ENCODE data around the gene G6PC1. TPM values are rescaled to one million over a fixed set of nuclear protein-coding genes. Genes with fewer than 3 reads are reported as not detected.

The G6PC1 gene
- total and polyA plus RNA-seq, 2 of the 13 experiments (the other 11 are each of a cell fraction or from before 2014, with no cell fraction given): 1.7 to 37.9 TPM

- TF ChIP-seq SYNCRIP (IDR thresholded peaks at IDR 0.05; ENCODE audit: insufficient read depth, low read depth, low read length) (no peak), KLF9 (CRISPR knock-in tag; IDR thresholded peaks at IDR 0.05; ENCODE audit: low read depth) (no peak), TCF7L2 (IDR thresholded peaks at IDR 0.05; ENCODE audit: low read depth, low read length) (no peak), RFXAP (CRISPR knock-in tag; IDR thresholded peaks at IDR 0.05; ENCODE audit: borderline replicate concordance) (0 out of 2 replicates have a peak, but pooled peaks have one; percentile 19), SIX4 (CRISPR knock-in tag; IDR thresholded peaks at IDR 0.05) (no peak), NFYC (CRISPR knock-in tag; IDR thresholded peaks at IDR 0.05) (no peak), SKI (IDR thresholded peaks at IDR 0.05; ENCODE audit: partially characterized antibody) (peak; percentile 59), ZSCAN30 (CRISPR knock-in tag; IDR thresholded peaks at IDR 0.05) (no peak), DR1 (CRISPR knock-in tag; IDR thresholded peaks at IDR 0.05) (no peak), ZNF207 (IDR thresholded peaks at IDR 0.05; ENCODE audit: borderline replicate concordance) (no peak), BORCS8-MEF2B (CRISPR knock-in tag; IDR thresholded peaks at IDR 0.05) (no peak), ZNF792 (CRISPR knock-in tag; IDR thresholded peaks at IDR 0.05) (peak; percentile 57; the same call in 1 of the 2 replicates), SMYD3 (CRISPR knock-in tag; IDR thresholded peaks at IDR 0.05) (no peak), THAP11 (CRISPR knock-in tag; IDR thresholded peaks at IDR 0.05) (peak; percentile 71), CENPT (CRISPR knock-in tag; IDR thresholded peaks at IDR 0.05; ENCODE audit: low read depth) (no peak), NR2C2 (CRISPR knock-in tag; IDR thresholded peaks at IDR 0.05; ENCODE audit: borderline replicate concordance) (peak; percentile 58; the same call in 1 of the 2 replicates), ZKSCAN8 (CRISPR knock-in tag; IDR thresholded peaks at IDR 0.05; ENCODE audit: borderline replicate concordance) (peak; percentile 76; the same call in 1 of the 2 replicates), MATR3 (CRISPR knock-in tag; IDR thresholded peaks at IDR 0.05) (no peak), GMEB1 (CRISPR knock-in tag; IDR thresholded peaks at IDR 0.05; ENCODE audit: borderline replicate concordance) (peak; percentile 52; the same call in 1 of the 2 replicates), TEF (CRISPR knock-in tag; IDR thresholded peaks at IDR 0.05) (no peak)
- TF ChIP-seq, protein P1, sequence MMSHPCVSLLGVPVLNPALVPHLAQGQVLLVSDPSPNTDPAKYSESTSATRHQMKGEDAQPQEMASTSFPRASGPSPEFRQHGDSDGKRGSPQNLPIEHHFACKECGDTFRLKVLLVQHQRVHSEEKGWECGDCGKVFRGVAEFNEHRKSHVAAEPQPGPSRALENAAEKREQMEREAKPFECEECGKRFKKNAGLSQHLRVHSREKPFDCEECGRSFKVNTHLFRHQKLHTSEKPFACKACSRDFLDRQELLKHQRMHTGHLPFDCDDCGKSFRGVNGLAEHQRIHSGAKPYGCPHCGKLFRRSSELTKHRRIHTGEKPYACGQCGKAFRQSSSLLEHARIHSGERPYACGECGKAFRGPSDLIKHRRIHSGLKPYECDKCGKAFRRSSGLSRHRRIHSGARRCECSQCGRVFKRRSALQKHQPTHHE (CRISPR knock-in tag; IDR thresholded peaks at IDR 0.05; ENCODE audit: borderline replicate concordance): no peak
- TF ChIP-seq, protein P2, sequence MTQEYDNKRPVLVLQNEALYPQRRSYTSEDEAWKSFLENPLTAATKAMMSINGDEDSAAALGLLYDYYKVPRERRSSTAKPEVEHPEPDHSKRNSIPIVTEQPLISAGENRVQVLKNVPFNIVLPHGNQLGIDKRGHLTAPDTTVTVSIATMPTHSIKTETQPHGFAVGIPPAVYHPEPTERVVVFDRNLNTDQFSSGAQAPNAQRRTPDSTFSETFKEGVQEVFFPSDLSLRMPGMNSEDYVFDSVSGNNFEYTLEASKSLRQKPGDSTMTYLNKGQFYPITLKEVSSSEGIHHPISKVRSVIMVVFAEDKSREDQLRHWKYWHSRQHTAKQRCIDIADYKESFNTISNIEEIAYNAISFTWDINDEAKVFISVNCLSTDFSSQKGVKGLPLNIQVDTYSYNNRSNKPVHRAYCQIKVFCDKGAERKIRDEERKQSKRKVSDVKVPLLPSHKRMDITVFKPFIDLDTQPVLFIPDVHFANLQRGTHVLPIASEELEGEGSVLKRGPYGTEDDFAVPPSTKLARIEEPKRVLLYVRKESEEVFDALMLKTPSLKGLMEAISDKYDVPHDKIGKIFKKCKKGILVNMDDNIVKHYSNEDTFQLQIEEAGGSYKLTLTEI (CRISPR knock-in tag; conservative IDR thresholded peaks at IDR 0.05): no peak
- TF ChIP-seq, protein P3, sequence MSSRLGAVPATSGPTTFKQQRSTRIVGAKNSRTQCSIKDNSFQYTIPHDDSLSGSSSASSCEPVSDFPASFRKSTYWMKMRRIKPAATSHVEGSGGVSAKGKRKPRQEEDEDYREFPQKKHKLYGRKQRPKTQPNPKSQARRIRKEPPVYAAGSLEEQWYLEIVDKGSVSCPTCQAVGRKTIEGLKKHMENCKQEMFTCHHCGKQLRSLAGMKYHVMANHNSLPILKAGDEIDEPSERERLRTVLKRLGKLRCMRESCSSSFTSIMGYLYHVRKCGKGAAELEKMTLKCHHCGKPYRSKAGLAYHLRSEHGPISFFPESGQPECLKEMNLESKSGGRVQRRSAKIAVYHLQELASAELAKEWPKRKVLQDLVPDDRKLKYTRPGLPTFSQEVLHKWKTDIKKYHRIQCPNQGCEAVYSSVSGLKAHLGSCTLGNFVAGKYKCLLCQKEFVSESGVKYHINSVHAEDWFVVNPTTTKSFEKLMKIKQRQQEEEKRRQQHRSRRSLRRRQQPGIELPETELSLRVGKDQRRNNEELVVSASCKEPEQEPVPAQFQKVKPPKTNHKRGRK (CRISPR knock-in tag; IDR thresholded peaks at IDR 0.05): no peak
These were observed at the start of gene G6PC1 (continued) for GRCh38 chr17:42900460-42901331.

Measured in HepG2 (cell line).